CD14-positive monocyte (primary cell): ENCODE data around the gene SACM1L. TPM values are rescaled to one million over a fixed set of nuclear protein-coding genes. Genes with fewer than 3 reads are reported as not detected.

Source experiments
- DNase-seq, 3 donors: peaks; one replicate each; pipeline ENCODE4 v3.0.0-alpha.2; 2011 to 2022
- H2AFZ ChIP-seq: 2 replicates; pipeline ENCODE4 v1.6.0; 2012; ENCODE audit warnings: mild to moderate bottlenecking, low read depth, low read length, inconsistent platforms; ENCODE audit not compliant: insufficient read depth, poor library complexity, severe bottlenecking
- H3K27ac ChIP-seq, 2 donors: 1 replicate in 1 of 2; 2 replicates in 1 of 2; pipeline ENCODE4 v1.5.1; 2012 to 2013; ENCODE audit warnings: low read length in 2 of 2, control low read depth in 1 of 2, inconsistent platforms in 1 of 2, low read depth in 1 of 2, mild to moderate bottlenecking in 1 of 2
- H3K27me3 ChIP-seq, 2 donors: one replicate each; pipeline versions ENCODE4 v1.6.0 to v1.6.1; 2011 to 2013; ENCODE audit warnings: low read length in 2 of 2; ENCODE audit not compliant: control insufficient read depth in 2 of 2, insufficient read depth in 2 of 2
- H3K36me3 ChIP-seq, 2 donors: replicated peaks in 1 of 2; 1 replicate in 1 of 2; 2 replicates in 1 of 2; pipeline versions ENCODE4 v1.5.1 to v1.6.1; 2012 to 2013; ENCODE audit warnings: low read length in 2 of 2, control low read depth in 1 of 2, inconsistent platforms in 1 of 2, mild to moderate bottlenecking in 1 of 2; ENCODE audit not compliant: insufficient read depth in 2 of 2, control insufficient read depth in 1 of 2
- H3K4me1 ChIP-seq, 2 donors: 1 replicate in 1 of 2; 2 replicates in 1 of 2; pipeline versions ENCODE4 v1.5.1 to v1.6.1; 2012 to 2013; ENCODE audit warnings: low read length in 2 of 2, control low read depth in 1 of 2, inconsistent platforms in 1 of 2, mild to moderate bottlenecking in 1 of 2, moderate library complexity in 1 of 2; ENCODE audit not compliant: insufficient read depth in 2 of 2, control insufficient read depth in 1 of 2
- H3K4me2 ChIP-seq: replicated peaks from 2 replicates; pipeline ENCODE3; 2012; ENCODE audit warnings: low read length, moderate library complexity, mild to moderate bottlenecking; ENCODE audit not compliant: poor library complexity, severe bottlenecking; ENCODE audit errors: extremely low read depth
- H3K4me3 ChIP-seq, 3 experiments: fragments of 200-600 bp in 1 of 3; sonication (generic) in 1 of 3; replicated peaks in 1 of 3; 1 replicate in 2 of 3; 2 replicates in 1 of 3; pipeline ENCODE4 v1.5.1; 2011 to 2013; ENCODE audit warnings: low read length in 3 of 3, mild to moderate bottlenecking in 3 of 3, control low read depth in 2 of 3, low read depth in 2 of 3, inconsistent platforms in 1 of 3, moderate library complexity in 1 of 3
- H3K79me2 ChIP-seq: 2 replicates; pipeline ENCODE4 v1.6.0; 2012; ENCODE audit warnings: mild to moderate bottlenecking, control low read depth, inconsistent platforms, low read length, moderate library complexity; ENCODE audit not compliant: insufficient read depth
- H3K9ac ChIP-seq: 2 replicates; pipeline ENCODE4 v1.6.0; 2017; ENCODE audit warnings: low read length, mild to moderate bottlenecking; ENCODE audit not compliant: insufficient read depth, poor library complexity, severe bottlenecking
- H3K9me3 ChIP-seq, 2 donors: replicated peaks in 1 of 2; 1 replicate in 1 of 2; 2 replicates in 1 of 2; pipeline versions ENCODE4 v1.5.1 to v1.6.1; 2012 to 2013; ENCODE audit warnings: low read length in 2 of 2, control low read depth in 1 of 2; ENCODE audit not compliant: control insufficient read depth in 1 of 2, insufficient read depth in 1 of 2
- H4K20me1 ChIP-seq: 2 replicates; pipeline ENCODE4 v1.6.0; 2012; ENCODE audit warnings: mild to moderate bottlenecking, low read length, control low read depth, moderate library complexity; ENCODE audit not compliant: insufficient read depth
- H3K27ac Mint-ChIP-seq, 7 donors: one replicate each; pipeline ENCODE4 v1.8.0; 2020; ENCODE audit warnings: mild to moderate bottlenecking in 7 of 7, mixed read lengths in 7 of 7, moderate library complexity in 6 of 7, inconsistent platforms in 2 of 7
- H3K27me3 Mint-ChIP-seq, 3 donors: one replicate each; pipeline ENCODE4 v1.8.0; 2021 to 2022; ENCODE audit warnings: low read depth in 3 of 3, mild to moderate bottlenecking in 3 of 3, mixed read lengths in 3 of 3, moderate library complexity in 3 of 3, inconsistent platforms in 1 of 3
- H3K36me3 Mint-ChIP-seq, 2 donors: one replicate each; pipeline ENCODE4 v1.8.0; 2020; ENCODE audit warnings: mixed read lengths in 2 of 2, inconsistent platforms in 1 of 2, mild to moderate bottlenecking in 1 of 2
- H3K4me1 Mint-ChIP-seq: one replicate; pipeline ENCODE4 v1.8.0; 2020; ENCODE audit warnings: mild to moderate bottlenecking, mixed read lengths
- H3K4me3 Mint-ChIP-seq, 2 donors: one replicate each; pipeline ENCODE4 v1.8.0; 2020; ENCODE audit warnings: mild to moderate bottlenecking in 2 of 2, mixed read lengths in 2 of 2, moderate library complexity in 1 of 2
- H3K9me3 Mint-ChIP-seq, 7 donors: one replicate each; pipeline ENCODE4 v1.8.0; 2020 to 2022; ENCODE audit warnings: mixed read lengths in 7 of 7, mild to moderate bottlenecking in 6 of 7, moderate library complexity in 6 of 7, inconsistent platforms in 2 of 7
- CTCF ChIP-seq: fragments of 200-600 bp; IDR thresholded peaks from one replicate; pipeline ENCODE4 v1.8.0; 2022; ENCODE audit warnings: antibody characterized with exemption, mild to moderate bottlenecking
- WGBS: methylation state at CpG from one replicate; pipeline ENCODE4 v1.1.5; 2013; ENCODE audit warnings: missing lambda C conversion rate; ENCODE audit not compliant: insufficient coverage; 5-methylcytosine and 5-hydroxymethylcytosine counted together
- intact Hi-C, 2 donors: fragments of 100-400 bp; cut with micrococcal nuclease; formaldehyde crosslinking; loops; one replicate each; pipeline versions ENCODE4 v1.15.0 to v1.15.1; 2023
- polyA plus RNA-seq, 3 donors: library from polyadenylated mRNA; depleted of rRNA in 1 of 3; unstranded in 2 of 3; stranded (reverse) in 1 of 3; fragments of 300-500 nt in 2 of 3; fragments of >200 nt in 1 of 3; fragmentation: Illumina TruSeq in 2 of 3; gene quantifications; 1 replicate in 2 of 3; 2 replicates in 1 of 3; pipeline ENCODE4 v1.2.3, GENCODE V29; 2012 to 2021

SACM1L gene
- polyA plus RNA-seq, 3 donors = 14.6 to 25.7 (median 21.5) TPM

DNA sequence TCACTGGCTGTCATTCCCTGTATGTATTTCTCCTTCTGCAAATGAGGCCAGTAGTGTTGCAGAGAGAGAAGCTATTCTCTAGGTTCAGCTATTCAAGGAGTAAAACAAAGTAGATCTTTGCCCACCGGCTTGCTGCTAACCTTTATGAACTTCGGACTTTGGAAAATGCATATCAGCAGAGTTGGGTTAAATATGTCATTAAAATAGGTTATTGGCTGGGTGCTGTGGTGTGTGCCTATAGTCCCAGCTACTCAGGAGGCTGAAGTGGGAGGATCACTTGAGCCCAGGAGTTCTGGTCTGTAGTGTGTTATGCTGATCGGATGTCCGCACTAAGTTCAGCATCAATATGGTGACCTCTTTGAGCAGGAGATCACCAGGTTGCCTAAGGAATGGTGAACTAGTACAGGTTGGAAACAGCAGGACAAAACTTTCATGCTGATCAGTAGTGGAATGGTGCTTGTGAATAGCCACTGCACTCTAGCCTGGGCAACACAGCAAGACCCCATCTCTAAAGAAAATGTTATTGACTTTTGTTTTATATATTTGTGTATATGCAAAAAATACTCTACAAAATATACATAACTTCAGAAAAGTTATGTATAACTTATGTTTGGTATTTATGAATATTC, 53.4 kb downstream of the SACM1L start:
- Mint-ChIP-seq H3K9me3 (peaks cover 0 to 2% (median 0%) of the 10 kb centered on the region in 7 donors), H3K4me3 (no peak overlapping the region), H3K27me3 (no peaks in the 10 kb centered on the region), H3K36me3 (peaks cover 72 to 88% of the 10 kb centered on the region in 2 donors), H3K4me1 (peaks cover 17% of the 10 kb centered on the region), H3K27ac (peak overlapping the region in 1 of 7 donors; percentile 3)
- WGBS = 100% methylated on average over 2 of the region's 4 CpGs
- Histone ChIP-seq H3K9me3 (no peaks in the 10 kb centered on the region), H3K4me1 (peaks cover 12% of the 10 kb centered on the region in 2 donors), H4K20me1 (peaks cover 20% of the 10 kb centered on the region), H3K4me3 (no peak overlapping the region), H2AFZ (no peak overlapping the region), H3K79me2 (no peaks in the 10 kb centered on the region), H3K9ac (no peak overlapping the region), H3K27me3 (no peaks in the 10 kb centered on the region), H3K36me3 (peaks cover 76 to 99% of the 10 kb centered on the region in 2 donors), H3K27ac (no peak overlapping the region), H3K4me2 (no peak overlapping the region)
- no peak for TF ChIP-seq CTCF
- DNase-seq = no peak
- intact Hi-C loops = no loop called here

DNA sequence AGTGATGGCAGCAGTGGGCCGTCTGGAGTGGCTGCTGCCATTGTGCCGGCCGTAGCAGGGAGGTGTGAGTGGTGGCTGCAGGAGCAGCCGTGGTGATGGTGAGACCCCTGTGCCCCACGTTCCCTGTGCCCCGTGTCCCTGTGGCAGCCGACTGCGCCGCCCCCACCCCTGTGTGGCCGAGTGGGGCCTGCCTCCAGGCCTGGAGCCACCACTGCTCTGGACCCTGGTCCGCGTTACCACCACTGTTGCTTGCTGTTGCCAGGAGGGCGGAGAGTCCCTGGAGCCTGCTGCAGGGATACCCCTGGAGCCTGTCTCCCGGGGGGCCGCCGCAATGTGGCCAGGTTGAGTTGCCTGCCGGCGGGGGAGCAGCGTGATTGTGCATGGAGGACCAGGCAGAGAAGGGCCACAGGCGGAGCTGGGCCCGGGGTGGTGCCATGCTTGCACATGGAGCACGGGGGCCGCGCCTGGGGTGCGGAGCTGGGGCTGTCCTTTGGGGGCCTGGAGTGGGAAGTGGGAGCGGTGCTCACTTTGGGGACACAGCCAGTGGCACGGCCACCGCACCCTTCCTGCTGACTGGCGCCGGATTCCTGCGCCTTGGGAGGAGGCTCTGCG, 57.1 kb downstream of the SACM1L start:
- peaks cover 13% of the 10 kb centered on the region for H3K4me1 Mint-ChIP-seq
- TF ChIP-seq CTCF = no peak
- no peak overlapping the region for H3K9ac ChIP-seq
- peaks cover 43 to 60% of the 10 kb centered on the region in 2 donors for H3K36me3 Mint-ChIP-seq
- intact Hi-C loops = no loop called here
- H3K4me3 ChIP-seq = no peak overlapping the region
- H3K9me3 ChIP-seq = no peaks in the 10 kb centered on the region
- H3K36me3 ChIP-seq = peaks cover 39 to 69% of the 10 kb centered on the region in 2 donors
- H3K4me2 ChIP-seq = no peak overlapping the region
- peaks cover 0 to 3% (median 0%) of the 10 kb centered on the region in 3 donors for H3K27me3 Mint-ChIP-seq
- 95% methylated on average over 32 of the region's 32 CpGs for WGBS
- no peaks in the 10 kb centered on the region for H3K79me2 ChIP-seq
- no peaks in the 10 kb centered on the region for H3K27me3 ChIP-seq
- no peak overlapping the region for H2AFZ ChIP-seq
- H3K4me1 ChIP-seq = peaks cover 8 to 9% of the 10 kb centered on the region in 2 donors
- H3K4me3 Mint-ChIP-seq = no peak overlapping the region
- H3K27ac Mint-ChIP-seq = no peak overlapping the region
- DNase-seq = no peak
- no peak overlapping the region for H3K27ac ChIP-seq
- peaks cover 0 to 4% (median 0%) of the 10 kb centered on the region in 7 donors for H3K9me3 Mint-ChIP-seq
- H4K20me1 ChIP-seq = peaks cover 17% of the 10 kb centered on the region
